HepG2 (cell line): ENCODE measurements around the gene TMEM63B. TPM values are rescaled to one million over a fixed set of nuclear protein-coding genes. Genes with fewer than 3 reads are reported as not detected.

ENCODE experiments used
- ARHGAP35 ChIP-seq: sonication (generic); formaldehyde crosslinking; IDR thresholded peaks from 2 replicates; pipeline ENCODE4 v1.9.0; 2022; ENCODE audit warnings: mild to moderate bottlenecking, inconsistent platforms, moderate library complexity, missing genetic modification reagents, borderline replicate concordance
- CHD2 ChIP-seq: IDR thresholded peaks from 2 replicates; pipeline ENCODE4 v1.6.1; 2011; ENCODE audit warnings: low read depth, low read length, improper control_type of control experiment
- ETV5 ChIP-seq: IDR thresholded peaks from 2 replicates; pipeline ENCODE4 v1.6.1; 2018; ENCODE audit warnings: missing biosample characterization, missing genetic modification reagents, inconsistent platforms, borderline replicate concordance
- KDM4B ChIP-seq: sonication (generic); formaldehyde crosslinking; IDR thresholded peaks from 2 replicates; pipeline ENCODE4 v1.4.0; 2020; ENCODE audit warnings: missing genetic modification reagents
- NAIF1 ChIP-seq: sonication (generic); formaldehyde crosslinking; IDR thresholded peaks from 2 replicates; pipeline ENCODE4 v1.5.0; 2020; ENCODE audit warnings: mild to moderate bottlenecking, missing genetic modification reagents, borderline replicate concordance
- SIN3A ChIP-seq: IDR thresholded peaks from 2 replicates; pipeline ENCODE4 v1.6.1; 2011; ENCODE audit warnings: low read depth, mild to moderate bottlenecking, control low read depth, low read length, borderline replicate concordance
- SRY ChIP-seq: sonication (generic); formaldehyde crosslinking; IDR thresholded peaks from 2 replicates; pipeline ENCODE4 v1.8.0; 2022; ENCODE audit warnings: mild to moderate bottlenecking, missing genetic modification reagents
- ZHX2 ChIP-seq, 2 experiments: sonication (generic) in 1 of 2; formaldehyde crosslinking in 1 of 2; IDR thresholded peaks; 2 replicates each; pipeline versions ENCODE4 v1.6.1 to v1.9.0; 2014 to 2022; ENCODE audit warnings: antibody characterized with exemption in 1 of 2, borderline replicate concordance in 1 of 2, inconsistent platforms in 1 of 2, low read depth in 1 of 2, missing genetic modification reagents in 1 of 2
- ZNF274 ChIP-seq: sonication (generic); formaldehyde crosslinking; IDR thresholded peaks from 2 replicates; pipeline ENCODE4 v1.5.1; 2020; ENCODE audit warnings: mild to moderate bottlenecking, missing genetic modification reagents
- ZNF367 ChIP-seq: sonication (generic); formaldehyde crosslinking; IDR thresholded peaks from 2 replicates; pipeline ENCODE4 v1.4.0; 2020; ENCODE audit warnings: missing genetic modification reagents, borderline replicate concordance
- ZNF589 ChIP-seq: sonication (generic); formaldehyde crosslinking; conservative IDR thresholded peaks from 2 replicates; pipeline ENCODE4 v1.8.0; 2022; ENCODE audit warnings: mild to moderate bottlenecking, moderate library complexity, missing genetic modification reagents
- ZNF616 ChIP-seq: sonication (generic); formaldehyde crosslinking; IDR thresholded peaks from 2 replicates; pipeline ENCODE4 v1.5.0; 2020; ENCODE audit warnings: low read depth, mild to moderate bottlenecking, missing genetic modification reagents
- ZNF672 ChIP-seq: sonication (generic); formaldehyde crosslinking; IDR thresholded peaks from 2 replicates; pipeline ENCODE4 v1.8.1; 2022; ENCODE audit warnings: missing genetic modification reagents
- ZNF737 ChIP-seq: sonication (generic); formaldehyde crosslinking; IDR thresholded peaks from 2 replicates; pipeline ENCODE4 v1.5.0; 2020; ENCODE audit warnings: missing genetic modification reagents, mild to moderate bottlenecking, borderline replicate concordance
- ZSCAN25 ChIP-seq: sonication (generic); formaldehyde crosslinking; IDR thresholded peaks from 2 replicates; pipeline ENCODE4 v1.8.0; 2022; ENCODE audit warnings: mild to moderate bottlenecking, missing genetic modification reagents
- ZSCAN31 ChIP-seq: sonication (generic); formaldehyde crosslinking; IDR thresholded peaks from 2 replicates; pipeline ENCODE4 v1.5.0; 2020; ENCODE audit warnings: low read depth, mild to moderate bottlenecking, missing genetic modification reagents
- polyA plus RNA-seq, 8 experiments: library from polyadenylated mRNA; depleted of rRNA in 3 of 8; stranded (reverse) in 7 of 8; unstranded in 1 of 8; fragments of >200 nt; fragmentation: Illumina TruSeq in 4 of 8; extraction: Trizol in 4 of 8; gene quantifications; 2 replicates each; pipeline versions ENCODE4 v1.2.1 to v1.2.3, GENCODE V29; 2011 to 2016; ENCODE audit warnings: low read depth in 4 of 8, missing spikeins in 1 of 8, mixed read lengths in 1 of 8; ENCODE audit not compliant: insufficient read depth in 1 of 8
- total RNA-seq, 5 experiments: library from RNA; depleted of rRNA; stranded (reverse); fragments of >200 nt; fragmentation: Illumina TruSeq; extraction: Trizol; gene quantifications; 2 replicates each; pipeline ENCODE4 v1.2.3, GENCODE V29; 2016; ENCODE audit warnings: low read depth in 1 of 5
- TF ChIP-seq, protein P1 (sequence below): sonication (generic); formaldehyde crosslinking; IDR thresholded peaks from 2 replicates; pipeline ENCODE4 v1.4.0; 2020; ENCODE audit warnings: low read depth, missing genetic modification reagents
- TF ChIP-seq, protein P2 (sequence below): sonication (generic); formaldehyde crosslinking; IDR thresholded peaks from 2 replicates; pipeline ENCODE4 v1.5.0; 2020; ENCODE audit warnings: missing genetic modification reagents, mild to moderate bottlenecking, borderline replicate concordance
- TF ChIP-seq, protein P3 (sequence below): sonication (generic); formaldehyde crosslinking; IDR thresholded peaks from 2 replicates; pipeline ENCODE4 v1.5.0; 2020; ENCODE audit warnings: missing genetic modification reagents

Gene TMEM63B
- total and polyA plus RNA-seq, 2 of the 13 experiments (the other 11 are each of a cell fraction or from before 2014, with no cell fraction given): 27.4 to 75.8 TPM

DNA sequence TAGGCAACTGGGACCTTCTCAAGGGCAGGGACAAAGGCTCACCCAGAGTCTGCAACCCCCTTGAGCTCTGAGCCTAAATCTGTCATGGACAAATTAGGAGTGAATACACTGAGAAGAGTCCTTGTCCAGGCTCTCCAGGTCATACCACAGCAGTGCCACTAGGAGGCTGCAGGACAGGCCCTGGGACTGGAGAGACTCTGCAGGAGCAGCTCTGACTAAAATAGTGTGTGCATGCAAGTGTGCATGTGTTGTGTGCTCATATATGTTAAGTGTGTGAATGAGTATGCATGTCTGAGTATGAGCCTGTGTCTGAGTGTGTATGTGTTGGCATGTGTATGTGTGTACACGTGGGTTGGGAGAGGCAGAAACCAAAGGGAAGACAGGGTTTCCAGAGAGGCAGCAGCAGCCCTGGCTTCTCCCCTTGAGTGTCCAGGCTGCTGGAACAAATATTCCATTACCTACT, 27.2 kb upstream of the TMEM63B start (continued):
- TF ChIP-seq ZHX2 (IDR thresholded peaks at IDR 0.05; ENCODE audit: low read depth): no peak
- TF ChIP-seq ZHX2 (CRISPR knock-in tag; IDR thresholded peaks at IDR 0.05; ENCODE audit: borderline replicate concordance): no peak
- no peak for TF ChIP-seq ZNF672 (CRISPR knock-in tag)
- TF ChIP-seq SRY: no peak
- TF ChIP-seq, protein P1, sequence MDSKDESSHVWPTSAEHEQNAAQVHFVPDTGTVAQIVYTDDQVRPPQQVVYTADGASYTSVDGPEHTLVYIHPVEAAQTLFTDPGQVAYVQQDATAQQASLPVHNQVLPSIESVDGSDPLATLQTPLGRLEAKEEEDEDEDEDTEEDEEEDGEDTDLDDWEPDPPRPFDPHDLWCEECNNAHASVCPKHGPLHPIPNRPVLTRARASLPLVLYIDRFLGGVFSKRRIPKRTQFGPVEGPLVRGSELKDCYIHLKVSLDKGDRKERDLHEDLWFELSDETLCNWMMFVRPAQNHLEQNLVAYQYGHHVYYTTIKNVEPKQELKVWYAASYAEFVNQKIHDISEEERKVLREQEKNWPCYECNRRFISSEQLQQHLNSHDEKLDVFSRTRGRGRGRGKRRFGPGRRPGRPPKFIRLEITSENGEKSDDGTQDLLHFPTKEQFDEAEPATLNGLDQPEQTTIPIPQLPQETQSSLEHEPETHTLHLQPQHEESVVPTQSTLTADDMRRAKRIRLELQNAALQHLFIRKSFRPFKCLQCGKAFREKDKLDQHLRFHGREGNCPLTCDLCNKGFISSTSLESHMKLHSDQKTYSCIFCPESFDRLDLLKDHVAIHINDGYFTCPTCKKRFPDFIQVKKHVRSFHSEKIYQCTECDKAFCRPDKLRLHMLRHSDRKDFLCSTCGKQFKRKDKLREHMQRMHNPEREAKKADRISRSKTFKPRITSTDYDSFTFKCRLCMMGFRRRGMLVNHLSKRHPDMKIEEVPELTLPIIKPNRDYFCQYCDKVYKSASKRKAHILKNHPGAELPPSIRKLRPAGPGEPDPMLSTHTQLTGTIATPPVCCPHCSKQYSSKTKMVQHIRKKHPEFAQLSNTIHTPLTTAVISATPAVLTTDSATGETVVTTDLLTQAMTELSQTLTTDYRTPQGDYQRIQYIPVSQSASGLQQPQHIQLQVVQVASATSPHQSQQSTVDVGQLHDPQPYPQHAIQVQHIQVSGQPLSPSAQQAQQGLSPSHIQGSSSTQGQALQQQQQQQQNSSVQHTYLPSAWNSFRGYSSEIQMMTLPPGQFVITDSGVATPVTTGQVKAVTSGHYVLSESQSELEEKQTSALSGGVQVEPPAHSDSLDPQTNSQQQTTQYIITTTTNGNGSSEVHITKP (CRISPR knock-in tag): no peak
- no peak for TF ChIP-seq KDM4B (CRISPR knock-in tag)
- TF ChIP-seq, protein P2, sequence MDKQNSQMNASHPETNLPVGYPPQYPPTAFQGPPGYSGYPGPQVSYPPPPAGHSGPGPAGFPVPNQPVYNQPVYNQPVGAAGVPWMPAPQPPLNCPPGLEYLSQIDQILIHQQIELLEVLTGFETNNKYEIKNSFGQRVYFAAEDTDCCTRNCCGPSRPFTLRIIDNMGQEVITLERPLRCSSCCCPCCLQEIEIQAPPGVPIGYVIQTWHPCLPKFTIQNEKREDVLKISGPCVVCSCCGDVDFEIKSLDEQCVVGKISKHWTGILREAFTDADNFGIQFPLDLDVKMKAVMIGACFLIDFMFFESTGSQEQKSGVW: no peak
- no peak for TF ChIP-seq SIN3A
- TF ChIP-seq ZNF737 (CRISPR knock-in tag): no peak
- TF ChIP-seq ZNF274 (CRISPR knock-in tag): no peak
- TF ChIP-seq ZNF589 (CRISPR knock-in tag): no peak
- no peak for TF ChIP-seq NAIF1
- no peak for TF ChIP-seq ZNF616 (CRISPR knock-in tag)
- TF ChIP-seq, protein P3, sequence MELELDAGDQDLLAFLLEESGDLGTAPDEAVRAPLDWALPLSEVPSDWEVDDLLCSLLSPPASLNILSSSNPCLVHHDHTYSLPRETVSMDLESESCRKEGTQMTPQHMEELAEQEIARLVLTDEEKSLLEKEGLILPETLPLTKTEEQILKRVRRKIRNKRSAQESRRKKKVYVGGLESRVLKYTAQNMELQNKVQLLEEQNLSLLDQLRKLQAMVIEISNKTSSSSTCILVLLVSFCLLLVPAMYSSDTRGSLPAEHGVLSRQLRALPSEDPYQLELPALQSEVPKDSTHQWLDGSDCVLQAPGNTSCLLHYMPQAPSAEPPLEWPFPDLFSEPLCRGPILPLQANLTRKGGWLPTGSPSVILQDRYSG (CRISPR knock-in tag): no peak
- no peak for TF ChIP-seq ETV5 (CRISPR knock-in tag)
- 0 out of 2 replicates have a peak, but pooled peaks have one; percentile 34 for TF ChIP-seq ZSCAN25 (CRISPR knock-in tag)
- TF ChIP-seq ZSCAN31 (CRISPR knock-in tag): no peak
- no peak for TF ChIP-seq CHD2
- no peak for TF ChIP-seq ZNF367 (CRISPR knock-in tag)
- no peak for TF ChIP-seq ARHGAP35 (CRISPR knock-in tag)
